DND-41 (cell line): Measurements from ENCODE around the gene OR11L1.
A peak's percentile ranks its signal among the peaks of the same experiment; 100 is the strongest.

Experiments
- ATAC-seq: fragments of 200-7000 bp; cut with Tn5 transposase; 3 replicates; pipeline ENCODE4 v1.9.1; 2021; ENCODE audit warnings: low read depth; ENCODE audit not compliant: insufficient read depth
- DNase-seq: peaks from one replicate; pipeline ENCODE4 v3.0.0-alpha.2; 2020
- H2AFZ ChIP-seq: 2 replicates; pipeline ENCODE4 v1.6.0; 2012; ENCODE audit warnings: low read depth, low read length
- H3K27ac ChIP-seq: 2 replicates; pipeline ENCODE4 v1.5.1; 2012; ENCODE audit warnings: low read length, inconsistent platforms
- H3K27me3 ChIP-seq: fragments of 200-600 bp; sonication (generic); 2 replicates; pipeline ENCODE4 v1.6.0; 2012; ENCODE audit warnings: low read length, mild to moderate bottlenecking, inconsistent platforms; ENCODE audit not compliant: insufficient read depth, poor library complexity
- H3K36me3 ChIP-seq: 2 replicates; pipeline ENCODE4 v1.5.1; 2012; ENCODE audit warnings: low read length, inconsistent platforms; ENCODE audit not compliant: insufficient read depth
- H3K4me1 ChIP-seq: 2 replicates; pipeline ENCODE4 v1.5.1; 2012; ENCODE audit warnings: mild to moderate bottlenecking, low read length; ENCODE audit not compliant: insufficient read depth
- H3K4me2 ChIP-seq: 2 replicates; pipeline ENCODE4 v1.6.0; 2012; ENCODE audit warnings: mild to moderate bottlenecking, moderate library complexity, low read length, inconsistent platforms; ENCODE audit not compliant: insufficient read depth
- H3K4me3 ChIP-seq, 2 experiments: fragments of 200-600 bp in 1 of 2; shearing (Covaris generic) in 1 of 2; 2 replicates each; pipeline ENCODE4 v1.5.1; 2012 to 2016; ENCODE audit warnings: inconsistent platforms in 2 of 2, low read length in 2 of 2, mild to moderate bottlenecking in 2 of 2, low read depth in 1 of 2, moderate library complexity in 1 of 2
- H3K79me2 ChIP-seq: 2 replicates; pipeline ENCODE4 v1.6.0; 2012; ENCODE audit warnings: low read length, inconsistent platforms; ENCODE audit not compliant: insufficient read depth
- H3K9ac ChIP-seq: 2 replicates; pipeline ENCODE4 v1.6.0; 2012; ENCODE audit warnings: low read depth, mild to moderate bottlenecking, inconsistent platforms, low read length, moderate library complexity
- H3K9me3 ChIP-seq: 2 replicates; pipeline ENCODE4 v1.5.1; 2012; ENCODE audit warnings: low read length, moderate library complexity, mild to moderate bottlenecking, inconsistent platforms; ENCODE audit not compliant: insufficient read depth, severe bottlenecking
- H4K20me1 ChIP-seq: 2 replicates; pipeline ENCODE4 v1.6.0; 2012; ENCODE audit warnings: low read length; ENCODE audit not compliant: insufficient read depth
- CTCF ChIP-seq: IDR thresholded peaks from 2 replicates; pipeline ENCODE4 v1.5.1; 2012; ENCODE audit warnings: borderline replicate concordance, low read length, moderate library complexity, mild to moderate bottlenecking; ENCODE audit not compliant: poor library complexity, severe bottlenecking; ENCODE audit errors: extremely low read depth
- EZH2 ChIP-seq: IDR thresholded peaks from 3 replicates; pipeline ENCODE4 v1.6.1; 2012; ENCODE audit warnings: borderline replicate concordance, low read depth, mild to moderate bottlenecking, moderate library complexity, low read length, inconsistent platforms; ENCODE audit not compliant: severe bottlenecking

The OR11L1 gene

GRCh38 chr1:247843411-247843810, 1.7 kb upstream of the OR11L1 start:
- no peaks in the 10 kb centered on the region for H4K20me1 ChIP-seq
- H3K27ac ChIP-seq, result no peak overlapping the region
- no peaks in the 10 kb centered on the region for H3K27me3 ChIP-seq
- H3K4me3 ChIP-seq, result no peak overlapping the region
- H2AFZ ChIP-seq, result no peak overlapping the region
- DNase-seq, result no peak
- H3K4me2 ChIP-seq, result no peak overlapping the region
- TF ChIP-seq CTCF (no peak), EZH2 (no peak)
- no peaks in the 10 kb centered on the region for H3K4me1 ChIP-seq
- no peak overlapping the region for H3K9ac ChIP-seq
- H3K79me2 ChIP-seq, result no peaks in the 10 kb centered on the region
- no peak for ATAC-seq
- H3K36me3 ChIP-seq, result no peaks in the 10 kb centered on the region
- no peaks in the 10 kb centered on the region for H3K9me3 ChIP-seq

GRCh38 chr1:247840818-247841217, 878 bp downstream of the OR11L1 start:
- Histone ChIP-seq H3K36me3 (no peaks in the 10 kb centered on the region), H3K9me3 (no peaks in the 10 kb centered on the region), H3K4me2 (no peak overlapping the region), H3K9ac (no peak overlapping the region), H2AFZ (no peak overlapping the region), H3K27me3 (no peaks in the 10 kb centered on the region), H3K27ac (no peak overlapping the region), H3K79me2 (no peaks in the 10 kb centered on the region), H3K4me3 (no peak overlapping the region), H4K20me1 (no peaks in the 10 kb centered on the region), H3K4me1 (no peaks in the 10 kb centered on the region)
- TF ChIP-seq CTCF (no peak), EZH2 (no peak)
- DNase-seq (no peak), ATAC-seq (peak; percentile 42; the same call in 2 of the 3 replicates)

DNA sequence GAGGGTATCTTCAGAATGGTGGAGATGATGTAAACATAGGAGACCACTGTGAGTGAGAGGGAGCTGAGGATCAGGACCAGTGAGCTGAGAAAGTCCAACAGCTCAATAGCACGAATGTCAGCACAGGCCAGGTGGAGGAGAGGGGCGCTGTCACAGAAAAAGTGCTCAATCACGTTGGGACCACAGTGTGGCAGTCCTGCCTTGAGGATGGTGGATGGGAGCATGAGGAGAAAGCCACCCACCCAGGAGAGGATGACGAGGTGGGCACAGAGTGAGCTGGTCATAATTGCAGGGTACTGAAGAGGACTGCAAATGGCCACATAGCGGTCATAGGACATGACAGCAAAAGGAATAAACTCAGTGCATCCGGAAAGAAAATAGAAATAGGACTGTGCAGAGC, 8.1 kb downstream of the OR11L1 start:
- TF ChIP-seq CTCF (peak; percentile 16), EZH2 (no peak)
- Histone ChIP-seq H3K79me2 (no peaks in the 10 kb centered on the region), H4K20me1 (no peaks in the 10 kb centered on the region), H3K9ac (no peak overlapping the region), H3K4me1 (no peaks in the 10 kb centered on the region), H2AFZ (no peak overlapping the region), H3K9me3 (no peaks in the 10 kb centered on the region), H3K36me3 (no peaks in the 10 kb centered on the region), H3K27me3 (no peaks in the 10 kb centered on the region), H3K4me3 (no peak overlapping the region), H3K4me2 (no peak overlapping the region), H3K27ac (no peak overlapping the region)
- DNase-seq, result no peak
- no peak for ATAC-seq

GRCh38 chr1:247829656-247830055, 12.0 kb downstream of the OR11L1 start:
- Histone ChIP-seq H3K27ac (no peak overlapping the region), H3K4me3 (no peak overlapping the region), H2AFZ (no peak overlapping the region), H3K9ac (no peak overlapping the region), H3K4me2 (no peak overlapping the region), H3K27me3 (no peaks in the 10 kb centered on the region), H3K4me1 (no peaks in the 10 kb centered on the region), H3K36me3 (no peaks in the 10 kb centered on the region), H3K9me3 (no peaks in the 10 kb centered on the region), H4K20me1 (no peaks in the 10 kb centered on the region), H3K79me2 (no peaks in the 10 kb centered on the region)
- DNase-seq (no peak), ATAC-seq (no peak)
- TF ChIP-seq EZH2, result no peak
- TF ChIP-seq CTCF, result no peak
